Nephron (organoid): ENCODE results near the gene REEP2.
A peak's percentile ranks its signal among the peaks of the same experiment; 100 is the strongest.
"Not testable (repeated sequence)": the region's sequence is repeated elsewhere in the genome, so short reads cannot be mapped to it uniquely, and the experiment has no call there.

ENCODE experiments used
- H3K27ac Mint-ChIP-seq, 3 experiments: 2 replicates each; pipeline ENCODE4 v1.8.0; 2020; ENCODE audit warnings: mixed read lengths in 3 of 3, mild to moderate bottlenecking in 2 of 3, moderate library complexity in 1 of 3
- H3K27me3 Mint-ChIP-seq: 2 replicates; pipeline ENCODE4 v1.8.0; 2021; ENCODE audit warnings: low read depth, mild to moderate bottlenecking, moderate library complexity, mixed read lengths
- H3K36me3 Mint-ChIP-seq: 2 replicates; pipeline ENCODE4 v1.8.0; 2020; ENCODE audit warnings: low read depth, mixed read lengths
- H3K4me1 Mint-ChIP-seq: 2 replicates; pipeline ENCODE4 v1.8.0; 2020; ENCODE audit warnings: mixed read lengths
- H3K4me3 Mint-ChIP-seq, 3 experiments: 2 replicates each; pipeline ENCODE4 v1.8.0; 2020; ENCODE audit warnings: mild to moderate bottlenecking in 3 of 3, mixed read lengths in 3 of 3, moderate library complexity in 2 of 3
- H3K9me3 Mint-ChIP-seq: 2 replicates; pipeline ENCODE4 v1.8.0; 2020; ENCODE audit warnings: mixed read lengths
- TF ChIP-seq, protein P1 (sequence below), 3 experiments: fragments of 200-600 bp; sonication (generic); IDR thresholded peaks; one replicate each; pipeline ENCODE4 v1.5.0; 2021; ENCODE audit warnings: antibody characterized with exemption in 3 of 3; ENCODE audit not compliant: unreplicated experiment in 3 of 3

Gene REEP2

DNA sequence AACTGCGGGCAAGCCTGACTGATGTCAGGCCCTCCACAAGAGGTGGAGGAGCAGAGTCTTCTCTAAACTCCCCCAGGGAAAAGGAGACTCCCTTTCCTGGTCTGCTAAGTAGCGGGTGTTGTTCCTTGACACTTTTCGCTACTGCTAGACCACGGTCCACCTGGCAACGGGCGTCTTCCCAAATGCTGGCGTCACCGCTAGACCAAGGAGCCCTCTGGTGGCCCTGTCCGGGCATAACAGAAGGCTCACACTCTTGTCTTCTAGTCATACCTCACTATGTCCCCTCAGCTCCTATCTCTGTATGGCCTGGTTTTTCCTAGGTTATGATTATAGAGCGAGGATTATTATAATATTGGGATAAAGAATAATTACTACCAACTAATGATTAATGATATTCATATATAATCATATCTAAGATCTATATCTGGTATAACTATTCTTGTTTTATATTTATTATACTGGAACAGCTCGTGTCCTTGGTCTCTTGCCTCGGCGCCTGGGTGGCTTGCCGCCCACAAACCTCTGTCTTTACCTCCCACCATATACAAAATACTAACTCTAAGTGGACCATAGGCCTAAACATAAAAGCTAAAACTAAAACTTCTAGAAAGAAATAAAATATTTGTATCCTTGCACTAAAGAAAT is 27.7 kb upstream of the REEP2 start:
- peaks cover 80% of the 10 kb centered on the region for H3K36me3 Mint-ChIP-seq
- H3K9me3 Mint-ChIP-seq, H3K4me3 Mint-ChIP-seq, H3K27ac Mint-ChIP-seq, H3K27me3 Mint-ChIP-seq, H3K4me1 Mint-ChIP-seq: not testable (repeated sequence)
- TF ChIP-seq, protein P1, sequence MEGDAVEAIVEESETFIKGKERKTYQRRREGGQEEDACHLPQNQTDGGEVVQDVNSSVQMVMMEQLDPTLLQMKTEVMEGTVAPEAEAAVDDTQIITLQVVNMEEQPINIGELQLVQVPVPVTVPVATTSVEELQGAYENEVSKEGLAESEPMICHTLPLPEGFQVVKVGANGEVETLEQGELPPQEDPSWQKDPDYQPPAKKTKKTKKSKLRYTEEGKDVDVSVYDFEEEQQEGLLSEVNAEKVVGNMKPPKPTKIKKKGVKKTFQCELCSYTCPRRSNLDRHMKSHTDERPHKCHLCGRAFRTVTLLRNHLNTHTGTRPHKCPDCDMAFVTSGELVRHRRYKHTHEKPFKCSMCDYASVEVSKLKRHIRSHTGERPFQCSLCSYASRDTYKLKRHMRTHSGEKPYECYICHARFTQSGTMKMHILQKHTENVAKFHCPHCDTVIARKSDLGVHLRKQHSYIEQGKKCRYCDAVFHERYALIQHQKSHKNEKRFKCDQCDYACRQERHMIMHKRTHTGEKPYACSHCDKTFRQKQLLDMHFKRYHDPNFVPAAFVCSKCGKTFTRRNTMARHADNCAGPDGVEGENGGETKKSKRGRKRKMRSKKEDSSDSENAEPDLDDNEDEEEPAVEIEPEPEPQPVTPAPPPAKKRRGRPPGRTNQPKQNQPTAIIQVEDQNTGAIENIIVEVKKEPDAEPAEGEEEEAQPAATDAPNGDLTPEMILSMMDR (IDR thresholded peaks at IDR 0.05; ENCODE audit: unreplicated experiment in 3 of 3): peak; percentile 42 to 46 (median 43)

DNA sequence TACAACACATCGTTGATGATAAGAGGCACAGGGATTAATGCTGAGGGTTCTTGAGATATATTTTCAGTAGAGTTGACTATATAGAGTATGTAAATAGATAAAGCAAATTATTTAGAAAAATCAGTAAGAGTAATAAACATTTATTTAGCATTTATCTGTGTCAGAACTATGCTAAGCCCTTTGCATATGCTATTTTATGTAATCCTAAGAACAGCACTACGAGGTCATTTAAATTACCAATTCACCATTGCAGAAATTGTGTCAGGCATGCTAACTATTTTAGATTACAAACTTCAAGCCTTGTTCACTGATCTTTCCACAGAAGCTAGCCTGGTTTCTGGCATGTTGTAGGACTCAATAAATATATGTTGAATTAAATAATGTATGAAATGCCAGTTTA is 20.4 kb upstream of the REEP2 start:
- H3K4me1 Mint-ChIP-seq: no peaks in the 10 kb centered on the region
- no peak overlapping the region for H3K4me3 Mint-ChIP-seq
- peaks cover 75% of the 10 kb centered on the region for H3K36me3 Mint-ChIP-seq
- no peaks in the 10 kb centered on the region for H3K9me3 Mint-ChIP-seq
- H3K27me3 Mint-ChIP-seq: no peaks in the 10 kb centered on the region
- TF ChIP-seq, protein P1 (IDR thresholded peaks at IDR 0.05; ENCODE audit: unreplicated experiment in 3 of 3): no peak
- no peak overlapping the region for H3K27ac Mint-ChIP-seq

DNA sequence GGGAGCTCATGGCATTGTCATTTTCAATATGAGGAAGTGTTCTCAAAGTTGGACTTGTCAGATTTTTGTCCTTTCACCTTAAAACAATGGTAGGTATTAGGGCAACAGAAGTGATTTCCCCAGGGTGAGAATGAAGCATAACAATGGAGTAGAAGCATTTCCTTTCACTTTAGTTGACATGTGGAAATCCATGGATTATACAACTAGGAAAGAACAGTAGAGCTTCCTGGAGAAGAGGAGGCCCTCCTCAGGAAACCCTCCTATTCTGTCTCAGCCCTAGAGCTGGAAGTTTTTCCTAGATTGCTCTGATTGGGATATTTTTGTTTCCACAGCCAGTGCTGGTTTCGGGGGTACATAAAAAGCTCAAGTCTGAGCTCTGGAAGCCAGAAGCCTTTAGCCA is 13.8 kb upstream of the REEP2 start:
- Mint-ChIP-seq H3K27me3 (no peaks in the 10 kb centered on the region), H3K4me1 (no peaks in the 10 kb centered on the region), H3K4me3 (no peak overlapping the region), H3K9me3 (no peaks in the 10 kb centered on the region), H3K36me3 (peaks cover 79% of the 10 kb centered on the region), H3K27ac (no peak overlapping the region)
- TF ChIP-seq, protein P1 (IDR thresholded peaks at IDR 0.05; ENCODE audit: unreplicated experiment in 3 of 3): no peak

DNA sequence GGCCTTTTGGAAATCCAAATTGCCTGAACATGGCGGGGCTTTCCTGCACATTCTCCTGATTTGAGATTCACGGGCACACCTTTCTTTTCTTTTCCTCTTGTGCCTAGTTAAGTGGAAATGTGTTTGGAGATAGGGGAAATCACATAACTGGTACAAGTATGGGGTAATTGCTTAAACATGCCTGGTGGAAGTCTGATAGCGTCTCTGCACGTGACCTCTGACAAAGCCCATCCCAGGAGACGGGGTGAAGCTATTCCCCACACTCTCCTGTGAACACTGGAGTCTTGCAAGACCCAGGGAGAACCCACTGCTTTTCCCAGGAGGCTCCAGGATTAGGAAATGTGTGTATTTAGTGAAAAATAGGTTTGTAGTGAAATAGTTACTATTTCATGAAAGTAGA is 2.9 kb upstream of the REEP2 start:
- TF ChIP-seq, protein P1 (IDR thresholded peaks at IDR 0.05; ENCODE audit: unreplicated experiment in 3 of 3): no peak
- Mint-ChIP-seq H3K4me3 (no peak overlapping the region), H3K36me3 (peaks cover 51% of the 10 kb centered on the region)

DNA sequence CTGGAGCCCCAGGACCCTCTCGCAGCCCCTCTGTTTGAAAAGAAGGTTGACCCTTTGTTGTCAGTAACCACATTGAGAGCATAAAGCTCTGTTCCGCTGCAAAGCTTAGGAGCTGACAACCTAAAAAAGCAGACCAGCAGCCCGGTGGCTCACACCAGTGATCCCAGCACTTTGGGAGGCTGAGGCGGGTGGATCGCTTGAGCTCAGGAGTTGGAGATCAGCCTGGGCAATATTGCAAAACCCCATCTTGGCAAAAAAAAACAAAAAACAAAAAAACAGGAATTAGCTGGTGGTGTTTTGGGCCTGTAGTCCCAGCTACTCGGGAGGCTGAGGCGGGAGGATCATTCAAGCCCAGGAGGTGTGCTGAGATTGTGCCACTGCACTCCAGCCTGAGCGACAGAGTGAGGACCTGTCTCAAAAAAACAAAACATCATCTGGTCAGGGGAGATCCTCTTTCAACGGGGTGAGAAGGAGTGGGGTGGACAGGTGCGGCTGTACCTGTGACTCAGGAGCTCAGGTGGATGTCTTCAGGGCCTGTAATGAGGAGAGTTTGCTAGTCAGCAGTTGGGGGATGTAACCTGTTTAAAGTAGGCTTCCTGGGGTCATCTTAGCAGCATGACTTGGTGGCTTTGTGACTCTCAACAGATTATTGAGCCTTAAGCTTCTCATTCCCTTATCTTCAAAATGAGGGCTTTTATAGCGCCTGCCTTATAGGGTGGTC is 694 bp upstream of the REEP2 start:
- H3K27ac Mint-ChIP-seq: peak overlapping the region in 2 of 3 experiments; percentile 70 to 82

More for the DNA sequence above, 2.9 kb upstream of the REEP2 start:
- H3K27me3 Mint-ChIP-seq: peaks cover 5% of the 10 kb centered on the region
- no peak overlapping the region for H3K27ac Mint-ChIP-seq
- peaks cover 25% of the 10 kb centered on the region for H3K4me1 Mint-ChIP-seq
- H3K9me3 Mint-ChIP-seq: no peaks in the 10 kb centered on the region

More for the DNA sequence above, 694 bp upstream of the REEP2 start:
- peaks cover 32% of the 10 kb centered on the region for H3K36me3 Mint-ChIP-seq
- H3K4me3 Mint-ChIP-seq: peak overlapping the region; percentile 87 to 93 (median 91)
- peaks cover 5% of the 10 kb centered on the region for H3K27me3 Mint-ChIP-seq
- no peaks in the 10 kb centered on the region for H3K9me3 Mint-ChIP-seq
- TF ChIP-seq, protein P1 (IDR thresholded peaks at IDR 0.05; ENCODE audit: unreplicated experiment in 3 of 3): no peak
- peaks cover 25% of the 10 kb centered on the region for H3K4me1 Mint-ChIP-seq
